NCI-H128 (cell line): ENCODE data around the gene RHOH.

Source experiments
- DNase-seq: peaks from one replicate; lab custom pipeline; 2025; ENCODE audit not compliant: unreplicated experiment; lab: John Stamatoyannopoulos, UW

The RHOH gene

GRCh38 chr4:40232610-40233009 is 35.8 kb downstream of the RHOH start:
- no peak for DNase-seq

- DNase-seq, result no peak
Measured at GRCh38 chr4:40233227-40233626, 36.4 kb downstream of the RHOH start.

GRCh38 chr4:40234519-40235039 is 37.7 kb downstream of the RHOH start:
- DNase-seq, result no peak

GRCh38 chr4:40238008-40238699 is 41.3 kb downstream of the RHOH start:
- DNase-seq, result no peak

GRCh38 chr4:40238700-40239548 is 42.1 kb downstream of the RHOH start:
- no peak for DNase-seq

- DNase-seq, result no peak
Measured at GRCh38 chr4:40240040-40240653, 43.3 kb downstream of the RHOH start.

GRCh38 chr4:40241026-40241425 is 44.2 kb downstream of the RHOH start:
- DNase-seq, result no peak

- no peak for DNase-seq
Measured at GRCh38 chr4:40241941-40242340, 45.1 kb downstream of the RHOH start.

GRCh38 chr4:40243386-40243948 is 46.6 kb downstream of the RHOH start:
- no peak for DNase-seq

- DNase-seq, result no peak
Measured at GRCh38 chr4:40244606-40245005, 47.8 kb downstream of the RHOH start.

GRCh38 chr4:40245550-40245949 is 48.7 kb downstream of the RHOH start:
- DNase-seq, result no peak

- DNase-seq, result no peak
Measured at GRCh38 chr4:40246011-40246900, 49.4 kb downstream of the RHOH start.

GRCh38 chr4:40246938-40247337 is 50.1 kb downstream of the RHOH start:
- DNase-seq, result no peak

- no peak for DNase-seq
Measured at GRCh38 chr4:40247350-40247749, 50.5 kb downstream of the RHOH start.

- DNase-seq, result no peak
Measured at GRCh38 chr4:40251366-40251765, 54.5 kb downstream of the RHOH start.

GRCh38 chr4:40253906-40254305 is 57.1 kb downstream of the RHOH start:
- DNase-seq, result no peak

GRCh38 chr4:40254608-40255392 is 58.0 kb downstream of the RHOH start:
- no peak for DNase-seq

- no peak for DNase-seq
Measured at GRCh38 chr4:40255393-40256281, 58.8 kb downstream of the RHOH start.

GRCh38 chr4:40256329-40256728 is 59.5 kb downstream of the RHOH start:
- DNase-seq, result no peak
